Measurements from ENCODE around the gene DENND10.

GRCh38 chr10:119103241-119103902 is 541 bp upstream of the DENND10 start:
- TF ChIP-seq EP300 (IDR thresholded peaks at IDR 0.05; ENCODE audit: borderline replicate concordance): no peak
- TF ChIP-seq EGR1 (IDR thresholded peaks at IDR 0.05): no peak
- TF ChIP-seq TAF1 (IDR thresholded peaks at IDR 0.05; ENCODE audit: low read depth): no peak
- no peak for TF ChIP-seq TEAD4 (IDR thresholded peaks at IDR 0.05)
- no peak for TF ChIP-seq MAX (IDR thresholded peaks at IDR 0.05)
- no peak for TF ChIP-seq TCF12 (IDR thresholded peaks at IDR 0.05; ENCODE audit: low read depth)
- TF ChIP-seq RAD21 (IDR thresholded peaks at IDR 0.05; ENCODE audit: low read depth): no peak
- TF ChIP-seq REST (IDR thresholded peaks at IDR 0.05; ENCODE audit: low read depth): no peak
- no peak for TF ChIP-seq CREB1 (IDR thresholded peaks at IDR 0.05; ENCODE audit: low read depth)
- TF ChIP-seq CEBPB (IDR thresholded peaks at IDR 0.05): no peak
- no peak for TF ChIP-seq FOXM1 (IDR thresholded peaks at IDR 0.05; ENCODE audit: borderline replicate concordance, low read depth)

Measured in Ishikawa (cell line).